Activated CD4-positive, alpha-beta T cell treated with anti-CD3 and anti-CD28 coated beads, Interleukin-2, amount 10 ng/mL, durations not matched to agents 24 days and 14 days (primary cell): Measurements from ENCODE around the gene HDAC1. TPM values are rescaled to one million over a fixed set of nuclear protein-coding genes. Genes with fewer than 3 reads are reported as not detected.
"Not testable (repeated sequence)": the region's sequence is repeated elsewhere in the genome, so short reads cannot be mapped to it uniquely, and the experiment has no call there.

Experiments used
- DNase-seq: peaks from one replicate; pipeline ENCODE4 v3.0.0; 2022
- H3K27ac Mint-ChIP-seq: one replicate; pipeline ENCODE4 v1.8.0; 2022; ENCODE audit warnings: mild to moderate bottlenecking, mixed read lengths
- H3K27me3 Mint-ChIP-seq: one replicate; pipeline ENCODE4 v1.8.0; 2022; ENCODE audit warnings: mixed read lengths
- H3K36me3 Mint-ChIP-seq: one replicate; pipeline ENCODE4 v1.8.0; 2022; ENCODE audit warnings: low read depth, mild to moderate bottlenecking, mixed read lengths
- H3K4me1 Mint-ChIP-seq: one replicate; pipeline ENCODE4 v1.8.0; 2021; ENCODE audit warnings: mixed read lengths
- H3K4me3 Mint-ChIP-seq: one replicate; pipeline ENCODE4 v1.8.0; 2022; ENCODE audit warnings: mild to moderate bottlenecking, moderate library complexity, mixed read lengths
- H3K9me3 Mint-ChIP-seq: one replicate; pipeline ENCODE4 v1.8.0; 2021; ENCODE audit warnings: mixed read lengths
- intact Hi-C: fragments of 100-400 bp; cut with micrococcal nuclease; formaldehyde crosslinking; loops from one replicate; pipeline ENCODE4 v1.15.1; 2023
- total RNA-seq: library from RNA; stranded (reverse); gene quantifications from 2 replicates; pipeline ENCODE4 v1.2.3, GENCODE V29; 2022

The HDAC1 gene
- total RNA-seq, 1 donor from 2014 or later: 181 TPM

- Mint-ChIP-seq H3K27ac (no peak overlapping the region), H3K36me3 (peaks cover 34% of the 10 kb centered on the region), H3K9me3 (no peaks in the 10 kb centered on the region), H3K27me3 (no peaks in the 10 kb centered on the region), H3K4me1 (peaks cover 11% of the 10 kb centered on the region), H3K4me3 (no peak overlapping the region)
- intact Hi-C loops: no loop called here
- DNase-seq: no peak
These were observed 2.6 kb upstream of the HDAC1 start for GRCh38 chr1:32289256-32289655.

GRCh38 chr1:32291145-32291707, 657 bp upstream of the HDAC1 start:
- Mint-ChIP-seq H3K27ac (peak overlapping the region; percentile 99), H3K4me3 (peak overlapping the region; percentile 97), H3K9me3 (no peaks in the 10 kb centered on the region), H3K4me1 (peaks cover 25% of the 10 kb centered on the region), H3K36me3 (peaks cover 29% of the 10 kb centered on the region), H3K27me3 (no peaks in the 10 kb centered on the region)
- no peak for DNase-seq
- intact Hi-C loops: loop anchor here (2.0 kb wide), 2 partner anchors 46 to 104 kb away; partner anchors contain the start of genes BSDC1 and MARCKSL1

DNA sequence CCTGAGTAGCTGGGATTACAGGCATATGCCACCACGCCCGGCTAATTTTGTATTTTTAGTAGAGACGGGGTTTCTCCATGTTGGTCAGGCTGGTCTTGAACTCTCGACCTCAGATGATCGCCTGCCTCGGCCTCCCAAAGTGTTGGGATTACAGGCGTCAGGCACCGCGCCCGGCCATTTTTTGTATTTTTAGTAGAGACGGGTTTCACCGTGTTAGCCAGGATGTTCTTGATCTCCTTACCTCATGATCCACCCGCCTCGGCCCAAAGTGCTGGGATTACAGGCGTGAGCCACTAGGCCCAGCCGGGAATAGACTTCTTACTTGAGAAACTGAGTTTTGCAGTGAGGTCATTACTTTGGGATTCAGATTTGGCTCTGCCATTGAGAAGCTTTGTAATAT, 6.3 kb downstream of the HDAC1 start:
- H3K27ac Mint-ChIP-seq, DNase-seq, H3K27me3 Mint-ChIP-seq, intact Hi-C loops, H3K9me3 Mint-ChIP-seq, H3K4me3 Mint-ChIP-seq: not testable (repeated sequence)
- Mint-ChIP-seq H3K4me1 (peaks cover 40% of the 10 kb centered on the region), H3K36me3 (peaks cover 37% of the 10 kb centered on the region)

DNA sequence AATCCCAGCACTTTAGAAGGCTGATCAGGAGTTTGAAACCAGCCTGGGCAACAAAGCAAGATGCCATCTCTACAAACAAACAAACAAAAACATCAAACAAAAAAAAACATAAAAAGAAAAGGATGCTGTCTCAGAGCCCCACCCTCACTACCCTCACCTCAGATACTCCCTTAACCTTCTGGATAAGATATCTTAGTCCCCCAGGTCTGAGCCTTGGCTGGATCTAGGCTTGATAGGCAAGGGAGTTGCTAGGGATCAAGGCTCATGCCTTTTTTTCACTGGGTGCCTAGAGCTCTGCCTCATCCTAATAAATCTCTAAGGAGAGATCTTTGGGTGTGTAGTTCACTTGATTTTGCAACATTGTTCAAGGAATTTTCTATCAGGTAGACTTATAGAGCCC, 7.4 kb downstream of the HDAC1 start:
- intact Hi-C loops: no loop called here
- Mint-ChIP-seq H3K9me3 (no peaks in the 10 kb centered on the region), H3K36me3 (peaks cover 45% of the 10 kb centered on the region), H3K27me3 (no peaks in the 10 kb centered on the region), H3K27ac (no peak overlapping the region), H3K4me3 (no peak overlapping the region), H3K4me1 (peaks cover 43% of the 10 kb centered on the region)
- no peak for DNase-seq

- Mint-ChIP-seq H3K9me3 (no peaks in the 10 kb centered on the region), H3K27ac (peak overlapping the region; percentile 19), H3K36me3 (peaks cover 48% of the 10 kb centered on the region), H3K27me3 (no peaks in the 10 kb centered on the region), H3K4me3 (no peak overlapping the region), H3K4me1 (peaks cover 34% of the 10 kb centered on the region)
- no peak for DNase-seq
- intact Hi-C loops: no loop called here
These were observed 11.5 kb downstream of the HDAC1 start for GRCh38 chr1:32303358-32303757.

- H3K4me1 Mint-ChIP-seq: peaks cover 34% of the 10 kb centered on the region
- H3K9me3 Mint-ChIP-seq: no peaks in the 10 kb centered on the region
- H3K4me3 Mint-ChIP-seq: no peak overlapping the region
- H3K27ac Mint-ChIP-seq: no peak overlapping the region
- DNase-seq: no peak
- no peaks in the 10 kb centered on the region for H3K27me3 Mint-ChIP-seq
- intact Hi-C loops: no loop called here
- peaks cover 48% of the 10 kb centered on the region for H3K36me3 Mint-ChIP-seq
These were observed 12.2 kb downstream of the HDAC1 start for GRCh38 chr1:32303997-32304622.

DNA sequence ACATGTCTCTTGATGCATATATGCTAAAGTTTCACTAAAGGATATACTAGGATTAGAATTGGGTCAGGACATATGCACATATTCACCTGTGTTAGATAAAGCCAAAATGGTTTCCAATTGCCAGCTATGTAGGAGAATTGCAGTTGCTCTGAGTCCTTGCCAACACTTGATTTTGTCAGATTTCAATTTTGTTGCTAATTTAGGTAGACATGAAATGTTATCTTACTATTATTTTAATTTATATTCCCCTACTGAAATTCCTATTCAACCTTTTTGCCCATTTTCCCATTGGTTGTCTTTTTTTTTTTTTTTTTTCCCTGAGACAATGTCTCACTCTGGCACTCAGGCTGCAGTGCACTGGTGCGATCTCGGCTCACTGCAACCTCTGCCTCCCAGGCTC, 13.4 kb downstream of the HDAC1 start:
- intact Hi-C loops: no loop called here
- Mint-ChIP-seq H3K4me3 (no peak overlapping the region), H3K27me3 (no peaks in the 10 kb centered on the region), H3K27ac (no peak overlapping the region), H3K36me3 (peaks cover 48% of the 10 kb centered on the region), H3K4me1 (peaks cover 37% of the 10 kb centered on the region), H3K9me3 (no peaks in the 10 kb centered on the region)
- no peak for DNase-seq

DNA sequence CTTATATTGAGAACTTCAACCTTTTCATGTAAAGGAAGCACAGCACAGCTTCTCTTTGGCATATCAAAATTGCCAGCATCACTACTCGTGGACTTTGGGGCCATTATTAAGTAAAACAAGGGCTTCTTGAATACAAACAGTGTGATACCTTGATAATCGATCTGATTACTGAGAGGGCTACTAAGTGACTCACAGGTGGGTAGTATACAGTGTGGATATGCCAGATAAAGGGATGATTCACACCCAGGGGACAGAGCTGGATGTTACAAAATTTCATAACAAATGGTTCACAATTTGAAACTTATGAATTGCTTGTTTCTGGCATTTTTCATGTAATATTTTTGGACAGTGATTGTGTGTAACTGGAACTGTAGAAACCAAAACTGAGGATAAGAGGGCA, 15.4 kb downstream of the HDAC1 start:
- Mint-ChIP-seq H3K27me3 (no peaks in the 10 kb centered on the region), H3K27ac (peak overlapping the region; percentile 59), H3K4me3 (no peak overlapping the region), H3K36me3 (peaks cover 43% of the 10 kb centered on the region), H3K9me3 (no peaks in the 10 kb centered on the region), H3K4me1 (peaks cover 44% of the 10 kb centered on the region)
- no peak for DNase-seq
- intact Hi-C loops: no loop called here

DNA sequence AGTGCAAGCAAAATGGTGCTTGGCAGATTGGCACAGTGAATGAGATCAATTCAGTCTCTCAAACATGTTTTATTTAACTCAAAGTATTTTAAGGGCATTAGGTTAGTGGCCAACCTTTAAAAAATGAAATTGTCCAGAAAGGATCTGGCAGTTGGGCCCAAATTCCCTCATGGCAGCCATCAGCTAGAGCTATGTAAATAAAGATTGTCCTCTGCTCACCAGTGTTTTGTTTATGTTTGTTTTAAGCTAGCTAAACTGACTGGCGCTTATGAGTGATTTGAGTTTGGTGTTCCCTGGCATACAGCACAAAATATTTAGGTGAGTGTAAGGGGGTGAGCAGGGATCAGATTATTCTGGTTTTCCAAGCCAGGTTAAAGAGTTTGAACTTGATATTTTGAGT, 18.1 kb downstream of the HDAC1 start:
- intact Hi-C loops: no loop called here
- Mint-ChIP-seq H3K36me3 (peaks cover 29% of the 10 kb centered on the region), H3K4me3 (no peak overlapping the region), H3K4me1 (peaks cover 44% of the 10 kb centered on the region), H3K27me3 (no peaks in the 10 kb centered on the region), H3K9me3 (no peaks in the 10 kb centered on the region), H3K27ac (no peak overlapping the region)
- DNase-seq: no peak

GRCh38 chr1:32311709-32312393, 20.0 kb downstream of the HDAC1 start:
- H3K9me3 Mint-ChIP-seq: no peaks in the 10 kb centered on the region
- peaks cover 26% of the 10 kb centered on the region for H3K36me3 Mint-ChIP-seq
- intact Hi-C loops: no loop called here
- peaks cover 42% of the 10 kb centered on the region for H3K4me1 Mint-ChIP-seq
- H3K4me3 Mint-ChIP-seq: no peak overlapping the region
- H3K27ac Mint-ChIP-seq: peak overlapping the region; percentile 52
- DNase-seq: no peak
- no peaks in the 10 kb centered on the region for H3K27me3 Mint-ChIP-seq

GRCh38 chr1:32316903-32317277, 25.0 kb downstream of the HDAC1 start:
- H3K27ac Mint-ChIP-seq: peak overlapping the region; percentile 5
- H3K9me3 Mint-ChIP-seq: no peaks in the 10 kb centered on the region
- no peaks in the 10 kb centered on the region for H3K27me3 Mint-ChIP-seq
- no peak overlapping the region for H3K4me3 Mint-ChIP-seq
- H3K36me3 Mint-ChIP-seq: peaks cover 35% of the 10 kb centered on the region
- intact Hi-C loops: no loop called here
- DNase-seq: no peak
- H3K4me1 Mint-ChIP-seq: peaks cover 22% of the 10 kb centered on the region

- no peaks in the 10 kb centered on the region for H3K9me3 Mint-ChIP-seq
- H3K4me1 Mint-ChIP-seq: peaks cover 32% of the 10 kb centered on the region
- H3K27ac Mint-ChIP-seq: no peak overlapping the region
- no peaks in the 10 kb centered on the region for H3K27me3 Mint-ChIP-seq
- peaks cover 37% of the 10 kb centered on the region for H3K36me3 Mint-ChIP-seq
- no peak for DNase-seq
- intact Hi-C loops: no loop called here
- H3K4me3 Mint-ChIP-seq: no peak overlapping the region
These were observed 26.4 kb downstream of the HDAC1 start for GRCh38 chr1:32318127-32318869.

DNA sequence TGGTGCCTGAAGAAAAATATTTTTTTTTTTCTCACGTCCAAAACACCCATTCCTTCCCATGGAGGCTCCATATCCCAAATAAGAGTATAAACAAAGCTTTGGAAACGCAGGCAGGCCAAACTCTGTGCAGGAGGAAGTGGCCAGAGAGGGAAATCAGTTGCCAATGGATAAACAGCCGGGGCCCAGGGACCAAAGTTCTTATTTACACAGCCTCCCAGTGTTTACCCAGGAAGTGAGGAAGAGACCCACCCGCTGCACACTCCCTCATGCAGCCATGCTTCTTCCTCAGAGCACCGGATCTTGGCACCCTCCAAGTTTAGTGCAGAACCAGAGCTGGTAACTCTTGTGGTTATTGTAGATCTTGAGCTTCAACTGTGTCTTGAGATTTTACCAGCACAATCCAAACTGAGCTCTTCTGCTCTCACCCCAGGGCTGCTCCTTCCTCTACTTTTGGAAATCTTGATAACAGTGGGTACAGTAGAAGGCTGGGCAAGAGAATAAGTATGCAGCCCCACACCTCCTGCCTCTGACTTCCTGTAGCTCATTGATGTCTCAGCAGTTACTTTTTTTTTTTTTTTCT, 29.9 kb downstream of the HDAC1 start:
- intact Hi-C loops: loop anchor here (5.0 kb wide), 2 partner anchors 50 to 70 kb away; partner anchors contain the start of gene LCK
- no peaks in the 10 kb centered on the region for H3K9me3 Mint-ChIP-seq
- H3K36me3 Mint-ChIP-seq: peaks cover 40% of the 10 kb centered on the region
- DNase-seq: peak; percentile 78
- peaks cover 36% of the 10 kb centered on the region for H3K4me1 Mint-ChIP-seq
- H3K4me3 Mint-ChIP-seq: peak overlapping the region; percentile 65
- peak overlapping the region; percentile 87 for H3K27ac Mint-ChIP-seq
- H3K27me3 Mint-ChIP-seq: no peaks in the 10 kb centered on the region

DNA sequence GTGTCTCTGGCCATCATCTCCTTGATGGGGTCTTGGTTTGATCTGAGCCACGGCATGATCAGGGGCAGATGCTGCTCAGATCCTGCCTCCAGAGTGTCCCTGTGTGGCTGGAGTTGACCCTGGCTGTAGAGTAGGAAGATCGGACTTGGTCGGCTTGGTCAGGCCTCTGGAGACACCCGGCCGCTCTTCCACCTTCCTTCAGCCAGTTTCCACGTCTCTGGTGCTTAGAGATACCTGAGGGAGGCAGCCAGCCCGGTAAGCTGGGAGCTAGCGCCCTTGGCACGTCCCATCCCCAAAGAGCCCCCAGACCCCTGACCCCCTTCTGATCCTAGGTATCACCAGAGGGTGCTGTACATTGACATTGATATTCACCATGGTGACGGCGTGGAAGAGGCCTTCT, 35.3 kb downstream of the HDAC1 start:
- H3K36me3 Mint-ChIP-seq: peaks cover 57% of the 10 kb centered on the region
- H3K4me1 Mint-ChIP-seq: peaks cover 28% of the 10 kb centered on the region
- H3K4me3 Mint-ChIP-seq: no peak overlapping the region
- intact Hi-C loops: no loop called here
- H3K27me3 Mint-ChIP-seq: no peaks in the 10 kb centered on the region
- DNase-seq: no peak
- H3K27ac Mint-ChIP-seq: no peak overlapping the region
- H3K9me3 Mint-ChIP-seq: no peaks in the 10 kb centered on the region
